ENCODE measurements around the gene RAB3C. TPM values are rescaled to one million over a fixed set of nuclear protein-coding genes. Genes with fewer than 3 reads are reported as not detected.

Gene RAB3C
- total RNA-seq, 2 donors from 2014 or later: 0.41 to 2.8 TPM

- ATAC-seq (ENCODE audit: insufficient number of reproducible peaks, low FRiP score, low read depth) (no peak), DNase-seq (ENCODE audit: low spot score) (no peak)
- no peaks in the 10 kb centered on the region for H3K4me1 ChIP-seq (ENCODE audit: control insufficient read depth in 1 of 2, low read depth in 2 of 2)
- no peak overlapping the region for H3K4me3 ChIP-seq
- H3K27ac ChIP-seq: no peak overlapping the region
- H3K9me3 ChIP-seq: no peaks in the 10 kb centered on the region
- H3K27me3 ChIP-seq (replicated peaks; ENCODE audit: insufficient read depth): no peaks in the 10 kb centered on the region
- TF ChIP-seq, protein P1, sequence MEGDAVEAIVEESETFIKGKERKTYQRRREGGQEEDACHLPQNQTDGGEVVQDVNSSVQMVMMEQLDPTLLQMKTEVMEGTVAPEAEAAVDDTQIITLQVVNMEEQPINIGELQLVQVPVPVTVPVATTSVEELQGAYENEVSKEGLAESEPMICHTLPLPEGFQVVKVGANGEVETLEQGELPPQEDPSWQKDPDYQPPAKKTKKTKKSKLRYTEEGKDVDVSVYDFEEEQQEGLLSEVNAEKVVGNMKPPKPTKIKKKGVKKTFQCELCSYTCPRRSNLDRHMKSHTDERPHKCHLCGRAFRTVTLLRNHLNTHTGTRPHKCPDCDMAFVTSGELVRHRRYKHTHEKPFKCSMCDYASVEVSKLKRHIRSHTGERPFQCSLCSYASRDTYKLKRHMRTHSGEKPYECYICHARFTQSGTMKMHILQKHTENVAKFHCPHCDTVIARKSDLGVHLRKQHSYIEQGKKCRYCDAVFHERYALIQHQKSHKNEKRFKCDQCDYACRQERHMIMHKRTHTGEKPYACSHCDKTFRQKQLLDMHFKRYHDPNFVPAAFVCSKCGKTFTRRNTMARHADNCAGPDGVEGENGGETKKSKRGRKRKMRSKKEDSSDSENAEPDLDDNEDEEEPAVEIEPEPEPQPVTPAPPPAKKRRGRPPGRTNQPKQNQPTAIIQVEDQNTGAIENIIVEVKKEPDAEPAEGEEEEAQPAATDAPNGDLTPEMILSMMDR (IDR thresholded peaks at IDR 0.05): no peak
- no peaks in the 10 kb centered on the region for H3K36me3 ChIP-seq
Observed at GRCh38 chr5:58738336-58738735, 155.5 kb downstream of the RAB3C start.

DNA sequence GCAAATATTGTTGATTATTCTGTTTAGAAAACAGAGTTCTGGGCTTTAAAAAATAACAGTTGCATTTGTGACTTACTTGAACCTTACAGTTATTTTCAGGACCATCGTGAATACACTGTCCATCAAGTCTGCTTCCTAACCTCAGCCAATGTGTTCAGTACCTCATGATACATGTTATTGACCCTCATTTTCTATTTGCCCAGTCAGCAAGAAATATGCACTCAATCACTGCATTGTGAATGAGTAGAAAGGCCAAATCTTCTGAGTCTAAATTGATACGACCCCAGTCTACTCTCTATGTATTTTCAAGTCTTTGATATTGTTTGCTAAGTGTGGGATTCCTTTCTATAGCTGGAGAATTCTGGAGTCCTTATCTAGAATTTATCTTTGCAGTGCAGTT is 156.2 kb downstream of the RAB3C start:
- TF ChIP-seq, protein P1 (IDR thresholded peaks at IDR 0.05): no peak
- Histone ChIP-seq H3K27me3 (replicated peaks; ENCODE audit: insufficient read depth) (no peaks in the 10 kb centered on the region), H3K4me3 (no peak overlapping the region), H3K9me3 (no peaks in the 10 kb centered on the region), H3K27ac (no peak overlapping the region), H3K36me3 (no peaks in the 10 kb centered on the region), H3K4me1 (ENCODE audit: control insufficient read depth in 1 of 2, low read depth in 2 of 2) (no peaks in the 10 kb centered on the region)
- DNase-seq (ENCODE audit: low spot score) (no peak), ATAC-seq (ENCODE audit: insufficient number of reproducible peaks, low FRiP score, low read depth) (no peak)

DNA sequence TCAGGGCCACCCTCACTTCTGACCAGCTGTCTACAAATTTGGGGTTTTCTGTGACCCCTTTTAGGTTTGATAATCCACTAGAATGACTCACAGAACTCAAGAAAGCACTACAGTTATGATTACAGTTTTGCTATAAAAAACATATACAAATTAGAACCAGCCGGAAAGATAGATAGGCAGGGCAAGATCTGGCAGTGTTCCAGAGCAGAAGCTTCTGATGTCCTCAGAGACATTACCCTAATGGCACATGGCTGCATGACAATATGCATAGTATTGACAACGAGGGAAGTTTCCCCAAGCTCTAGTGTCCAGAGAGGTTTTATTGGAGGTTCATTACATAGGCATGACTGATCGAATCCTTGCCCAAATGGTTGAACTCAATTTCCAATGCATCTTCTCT is 158.1 kb downstream of the RAB3C start:
- Histone ChIP-seq H3K4me1 (ENCODE audit: control insufficient read depth in 1 of 2, low read depth in 2 of 2) (no peaks in the 10 kb centered on the region), H3K27me3 (replicated peaks; ENCODE audit: insufficient read depth) (no peaks in the 10 kb centered on the region), H3K27ac (no peak overlapping the region), H3K4me3 (no peak overlapping the region), H3K36me3 (no peaks in the 10 kb centered on the region), H3K9me3 (no peaks in the 10 kb centered on the region)
- ATAC-seq (ENCODE audit: insufficient number of reproducible peaks, low FRiP score, low read depth) (no peak), DNase-seq (ENCODE audit: low spot score) (no peak)
- TF ChIP-seq, protein P1 (IDR thresholded peaks at IDR 0.05): no peak

- no peaks in the 10 kb centered on the region for H3K36me3 ChIP-seq
Observed at GRCh38 chr5:58745350-58745749, 162.5 kb downstream of the RAB3C start.

GRCh38 chr5:58746321-58746720 is 163.4 kb downstream of the RAB3C start:
- no peaks in the 10 kb centered on the region for H3K9me3 ChIP-seq
- no peaks in the 10 kb centered on the region for H3K4me1 ChIP-seq (ENCODE audit: control insufficient read depth in 1 of 2, low read depth in 2 of 2)
- no peak overlapping the region for H3K27ac ChIP-seq
- H3K4me3 ChIP-seq: no peak overlapping the region
- ATAC-seq (ENCODE audit: insufficient number of reproducible peaks, low FRiP score, low read depth) (no peak), DNase-seq (ENCODE audit: low spot score) (no peak)
- no peaks in the 10 kb centered on the region for H3K36me3 ChIP-seq
- TF ChIP-seq, protein P1 (IDR thresholded peaks at IDR 0.05): no peak
- no peaks in the 10 kb centered on the region for H3K27me3 ChIP-seq (replicated peaks; ENCODE audit: insufficient read depth)

More at GRCh38 chr5:58745350-58745749, 162.5 kb downstream of the RAB3C start:
- H3K27me3 ChIP-seq (replicated peaks; ENCODE audit: insufficient read depth): no peaks in the 10 kb centered on the region
- no peaks in the 10 kb centered on the region for H3K4me1 ChIP-seq (ENCODE audit: control insufficient read depth in 1 of 2, low read depth in 2 of 2)
- no peak overlapping the region for H3K4me3 ChIP-seq
- TF ChIP-seq, protein P1 (IDR thresholded peaks at IDR 0.05): no peak
- H3K27ac ChIP-seq: no peak overlapping the region
- DNase-seq (ENCODE audit: low spot score) (no peak), ATAC-seq (ENCODE audit: insufficient number of reproducible peaks, low FRiP score, low read depth) (no peak)
- no peaks in the 10 kb centered on the region for H3K9me3 ChIP-seq
